A549 (cell line): ENCODE results near the gene ARIH2.

Experiments
- JUN ChIP-seq, 2 experiments: fragments of >200 bp; sonication (Bioruptor Twin); formaldehyde crosslinking; IDR thresholded peaks; 2 replicates in 1 of 2; 3 replicates in 1 of 2; pipeline ENCODE4 v1.6.1; 2016 to 2017
- RFX5 ChIP-seq: fragments of 450-650 bp; IDR thresholded peaks from 2 replicates; pipeline ENCODE4 v1.7.1; 2014; ENCODE audit warnings: antibody characterized with exemption, mild to moderate bottlenecking, moderate library complexity

DNA sequence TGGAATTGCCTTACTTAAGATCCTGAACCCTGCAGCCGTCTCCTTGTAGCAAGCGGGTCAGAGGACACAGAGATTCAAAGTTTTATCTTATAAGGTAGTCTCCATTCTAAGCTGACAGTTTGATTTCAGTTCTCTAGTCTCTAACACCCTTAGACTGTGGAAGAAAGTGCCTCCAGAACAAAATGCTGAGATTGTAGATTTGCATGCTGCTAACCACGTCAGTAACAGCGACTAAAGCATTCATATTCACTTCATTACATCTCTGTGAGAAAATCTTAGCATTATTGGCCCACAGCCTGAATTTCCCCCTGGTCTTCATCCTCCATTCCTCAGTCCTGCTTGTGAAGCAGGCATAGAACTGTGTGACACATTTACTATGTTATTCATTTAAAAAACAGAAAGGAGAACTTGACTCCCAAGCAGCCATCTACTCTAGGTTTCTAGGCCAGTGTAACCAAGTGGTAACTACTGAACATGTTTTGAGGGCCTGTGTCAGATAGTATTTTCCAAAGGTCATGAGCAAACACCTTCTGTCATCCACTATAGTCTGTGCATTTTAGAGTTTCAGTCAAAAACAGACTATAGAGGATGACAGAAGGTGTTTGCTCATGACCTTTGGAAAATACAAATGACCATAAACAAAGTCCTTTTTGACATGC, 27.4 kb downstream of the ARIH2 start:
- no peak for TF ChIP-seq JUN (IDR thresholded peaks at IDR 0.05)
- TF ChIP-seq RFX5: no peak
